Fibroblast of lung (primary cell): ENCODE measurements around the gene PTPRM. TPM values are rescaled to one million over a fixed set of nuclear protein-coding genes. Genes with fewer than 3 reads are reported as not detected.
A peak's percentile ranks its signal among the peaks of the same experiment; 100 is the strongest.

Experiments used
- DNase-seq, 2 donors: peaks; one replicate each; pipeline versions ENCODE4 v3.0.0 to v3.0.0-alpha.2; 2010; ENCODE audit warnings: low read depth in 2 of 2
- H2AFZ ChIP-seq: 2 replicates; pipeline ENCODE4 v1.5.1; 2012; ENCODE audit warnings: low read length, control low read depth, inconsistent platforms
- H3K27ac ChIP-seq: 2 replicates; pipeline ENCODE4 v1.5.1; 2011; ENCODE audit warnings: low read length, control low read depth; ENCODE audit not compliant: insufficient read depth
- H3K27me3 ChIP-seq: 2 replicates; pipeline ENCODE4 v1.5.1; 2011; ENCODE audit warnings: mild to moderate bottlenecking, low read length; ENCODE audit not compliant: control insufficient read depth, insufficient read depth
- H3K36me3 ChIP-seq: 2 replicates; pipeline ENCODE4 v1.5.1; 2011; ENCODE audit warnings: low read length; ENCODE audit not compliant: control insufficient read depth, insufficient read depth
- H3K4me1 ChIP-seq: 2 replicates; pipeline ENCODE4 v1.5.1; 2011; ENCODE audit warnings: low read length; ENCODE audit not compliant: control insufficient read depth, insufficient read depth; ENCODE audit errors: extremely low read depth
- H3K4me2 ChIP-seq: 2 replicates; pipeline ENCODE4 v1.5.1; 2011; ENCODE audit warnings: low read length, control low read depth; ENCODE audit not compliant: insufficient read depth; ENCODE audit errors: extremely low read depth
- H3K4me3 ChIP-seq, 4 experiments: fragments of 200-600 bp in 1 of 4; sonication (generic) in 1 of 4; replicated peaks in 1 of 4; 2 replicates each; pipeline ENCODE4 v1.5.1; 2011 to 2016; ENCODE audit warnings: low read length in 4 of 4, low read depth in 3 of 4, mild to moderate bottlenecking in 3 of 4, control low read depth in 2 of 4, inconsistent platforms in 1 of 4, mixed read lengths in 1 of 4; ENCODE audit not compliant: insufficient read depth in 1 of 4; ENCODE audit errors: control extremely low read depth in 1 of 4
- H3K79me2 ChIP-seq: 2 replicates; pipeline ENCODE4 v1.5.1; 2012; ENCODE audit warnings: mild to moderate bottlenecking, low read length, inconsistent platforms; ENCODE audit not compliant: control insufficient read depth, insufficient read depth
- H3K9ac ChIP-seq: 2 replicates; pipeline ENCODE4 v1.5.1; 2011; ENCODE audit warnings: mild to moderate bottlenecking, low read length, control low read depth; ENCODE audit not compliant: insufficient read depth
- H3K9me3 ChIP-seq: 2 replicates; pipeline ENCODE4 v1.5.1; 2012; ENCODE audit warnings: low read depth, low read length; ENCODE audit not compliant: control insufficient read depth, insufficient read depth
- H4K20me1 ChIP-seq: 2 replicates; pipeline ENCODE4 v1.5.1; 2011; ENCODE audit warnings: low read length; ENCODE audit not compliant: control insufficient read depth, insufficient read depth; ENCODE audit errors: extremely low read depth
- CTCF ChIP-seq, 2 donors: IDR thresholded peaks in 1 of 2; conservative IDR thresholded peaks in 1 of 2; 1 replicate in 1 of 2; 2 replicates in 1 of 2; pipeline ENCODE4 v1.5.1; 2011 to 2012; ENCODE audit warnings: low read length in 2 of 2, control low read depth in 1 of 2, inconsistent platforms in 1 of 2, low read depth in 1 of 2, mild to moderate bottlenecking in 1 of 2
- EZH2 ChIP-seq: IDR thresholded peaks from 2 replicates; pipeline ENCODE4 v1.5.1; 2012; ENCODE audit warnings: low read length, control low read depth, mild to moderate bottlenecking; ENCODE audit errors: missing control alignments
- polyA plus RNA-seq, 2 donors: library from polyadenylated mRNA; depleted of rRNA in 1 of 2; stranded (reverse) in 1 of 2; unstranded in 1 of 2; fragments of >200 nt; gene quantifications; 2 replicates each; pipeline ENCODE4 v1.2.1, GENCODE V29; 2011 to 2012; ENCODE audit warnings: missing spikeins in 1 of 2
- total RNA-seq: library from RNA; depleted of rRNA; stranded (reverse); fragments of >200 nt; gene quantifications from 2 replicates; pipeline ENCODE4 v1.2.1, GENCODE V29; 2014

Gene PTPRM
- total and polyA plus RNA-seq, 2 donors (not counting 1 experiment from before 2014, with no cell fraction given) = 86.6 to 87.0 TPM

GRCh38 chr18:8385400-8385799, 818.3 kb downstream of the PTPRM start:
- no peak for DNase-seq
- Histone ChIP-seq H3K79me2 (no peaks in the 10 kb centered on the region), H4K20me1 (no peaks in the 10 kb centered on the region), H3K36me3 (no peaks in the 10 kb centered on the region), H3K27me3 (no peaks in the 10 kb centered on the region), H2AFZ (no peak overlapping the region), H3K9me3 (no peaks in the 10 kb centered on the region), H3K4me2 (no peak overlapping the region), H3K4me3 (no peak overlapping the region), H3K27ac (no peak overlapping the region), H3K4me1 (no peaks in the 10 kb centered on the region), H3K9ac (no peak overlapping the region)
- no peak for TF ChIP-seq EZH2
- TF ChIP-seq CTCF (conservative IDR thresholded peaks at IDR 0.05 in 1 of 2, IDR thresholded peaks at IDR 0.05 in 1 of 2; ENCODE audit: low read depth in 1 of 2, low read length in 2 of 2) = no peak

- Histone ChIP-seq H3K9ac (no peak overlapping the region), H3K9me3 (no peaks in the 10 kb centered on the region), H3K4me2 (no peak overlapping the region), H3K27ac (no peak overlapping the region), H3K27me3 (no peaks in the 10 kb centered on the region), H4K20me1 (no peaks in the 10 kb centered on the region), H3K36me3 (no peaks in the 10 kb centered on the region), H3K4me3 (no peak overlapping the region), H3K4me1 (no peaks in the 10 kb centered on the region), H2AFZ (no peak overlapping the region), H3K79me2 (no peaks in the 10 kb centered on the region)
- TF ChIP-seq CTCF (conservative IDR thresholded peaks at IDR 0.05 in 1 of 2, IDR thresholded peaks at IDR 0.05 in 1 of 2; ENCODE audit: low read depth in 1 of 2, low read length in 2 of 2) = no peak
- TF ChIP-seq EZH2 = no peak
- DNase-seq = no peak
Measured at GRCh38 chr18:8386669-8387380, 819.7 kb downstream of the PTPRM start.

GRCh38 chr18:8389391-8390340, 822.5 kb downstream of the PTPRM start:
- no peak overlapping the region for H3K27ac ChIP-seq
- TF ChIP-seq EZH2 (no peak), CTCF (conservative IDR thresholded peaks at IDR 0.05 in 1 of 2, IDR thresholded peaks at IDR 0.05 in 1 of 2; ENCODE audit: low read depth in 1 of 2, low read length in 2 of 2) (peak; percentile 90 to 94)
- no peak overlapping the region for H3K4me3 ChIP-seq
- no peaks in the 10 kb centered on the region for H3K9me3 ChIP-seq
- H3K79me2 ChIP-seq = no peaks in the 10 kb centered on the region
- no peak overlapping the region for H3K9ac ChIP-seq
- H2AFZ ChIP-seq = no peak overlapping the region
- no peaks in the 10 kb centered on the region for H4K20me1 ChIP-seq
- H3K4me1 ChIP-seq = no peaks in the 10 kb centered on the region
- no peaks in the 10 kb centered on the region for H3K36me3 ChIP-seq
- peak; percentile 65 to 85 for DNase-seq
- no peak overlapping the region for H3K4me2 ChIP-seq
- no peaks in the 10 kb centered on the region for H3K27me3 ChIP-seq
